Loucy (cell line): ENCODE measurements around the gene ABCB6.

ENCODE experiments used
- EZH2phosphoT487 ChIP-seq: fragments of 200-600 bp; IDR thresholded peaks from 2 replicates; pipeline ENCODE4 v1.6.1; 2018; ENCODE audit warnings: antibody characterized with exemption, mild to moderate bottlenecking, moderate library complexity, borderline replicate concordance
- TF ChIP-seq, protein P1 (sequence below): fragments of 200-600 bp; sonication (generic); conservative IDR thresholded peaks from 2 replicates; pipeline ENCODE4 v1.5.1; 2014; ENCODE audit warnings: mild to moderate bottlenecking, antibody characterized with exemption, low read length

DNA sequence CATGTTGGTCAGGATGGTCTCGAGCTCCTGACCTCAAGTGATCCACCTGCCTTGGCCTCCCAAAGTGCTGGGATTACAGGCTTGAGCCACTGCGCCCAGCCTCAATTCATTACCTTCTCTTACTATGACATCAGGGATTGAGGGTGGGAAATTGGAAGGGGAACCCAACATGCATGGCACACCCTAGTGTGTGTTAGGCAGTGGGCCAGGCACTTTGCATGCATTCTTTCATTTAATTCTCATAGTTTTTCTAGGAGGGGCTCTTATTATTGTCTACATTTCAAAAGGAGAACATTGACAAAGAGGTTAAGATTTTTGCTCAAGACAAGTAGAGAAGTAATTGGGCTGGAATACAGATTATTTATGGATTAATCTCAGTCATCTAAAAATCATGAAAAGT, 49.5 kb upstream of the ABCB6 start:
- TF ChIP-seq, protein P1, sequence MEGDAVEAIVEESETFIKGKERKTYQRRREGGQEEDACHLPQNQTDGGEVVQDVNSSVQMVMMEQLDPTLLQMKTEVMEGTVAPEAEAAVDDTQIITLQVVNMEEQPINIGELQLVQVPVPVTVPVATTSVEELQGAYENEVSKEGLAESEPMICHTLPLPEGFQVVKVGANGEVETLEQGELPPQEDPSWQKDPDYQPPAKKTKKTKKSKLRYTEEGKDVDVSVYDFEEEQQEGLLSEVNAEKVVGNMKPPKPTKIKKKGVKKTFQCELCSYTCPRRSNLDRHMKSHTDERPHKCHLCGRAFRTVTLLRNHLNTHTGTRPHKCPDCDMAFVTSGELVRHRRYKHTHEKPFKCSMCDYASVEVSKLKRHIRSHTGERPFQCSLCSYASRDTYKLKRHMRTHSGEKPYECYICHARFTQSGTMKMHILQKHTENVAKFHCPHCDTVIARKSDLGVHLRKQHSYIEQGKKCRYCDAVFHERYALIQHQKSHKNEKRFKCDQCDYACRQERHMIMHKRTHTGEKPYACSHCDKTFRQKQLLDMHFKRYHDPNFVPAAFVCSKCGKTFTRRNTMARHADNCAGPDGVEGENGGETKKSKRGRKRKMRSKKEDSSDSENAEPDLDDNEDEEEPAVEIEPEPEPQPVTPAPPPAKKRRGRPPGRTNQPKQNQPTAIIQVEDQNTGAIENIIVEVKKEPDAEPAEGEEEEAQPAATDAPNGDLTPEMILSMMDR, result no peak
- no peak for TF ChIP-seq EZH2phosphoT487
